ENCODE results near the gene PCGF1.
A peak's percentile ranks its signal among the peaks of the same experiment; 100 is the strongest.
"Not testable (repeated sequence)": the region's sequence is repeated elsewhere in the genome, so short reads cannot be mapped to it uniquely, and the experiment has no call there.

PCGF1 gene

DNA sequence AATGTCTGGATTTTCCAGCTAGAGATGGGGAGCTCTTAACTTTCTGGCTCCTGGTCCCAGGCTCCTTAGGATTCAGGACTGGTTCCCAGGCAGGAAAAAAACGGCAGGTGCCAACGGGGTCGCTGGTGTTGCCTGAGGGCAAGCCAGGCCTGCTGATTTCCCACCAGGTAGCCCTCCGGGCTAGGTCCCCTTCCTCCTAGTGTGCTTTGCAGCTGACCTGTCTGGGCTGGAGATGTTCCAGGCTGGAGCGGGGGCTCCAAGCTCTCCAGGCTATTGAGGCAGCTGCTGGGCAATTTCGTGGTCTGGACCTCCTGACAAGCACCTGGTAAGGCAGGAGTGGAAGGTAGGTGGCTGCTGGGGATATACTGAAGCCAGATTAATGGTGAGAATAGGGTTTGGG lies 33.0 kb downstream of the PCGF1 start:
- DNase-seq (ENCODE audit: extremely low read depth in 1 of 2, low read depth in 1 of 2), result no peak

DNA sequence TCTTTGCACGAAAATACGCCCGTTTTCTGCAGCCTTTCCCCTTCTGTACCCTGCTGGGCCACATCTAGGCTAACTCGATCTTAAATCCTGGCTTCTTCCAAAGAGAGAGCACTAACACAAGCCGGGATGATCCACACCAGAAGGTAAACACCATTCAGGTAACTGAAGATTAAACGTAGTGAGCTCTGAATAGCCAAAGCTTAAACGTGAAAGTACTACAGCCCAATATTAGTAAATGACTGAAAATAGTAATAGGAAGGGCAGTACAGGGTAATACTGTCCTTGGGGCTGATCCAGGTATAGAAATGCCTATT lies 34.6 kb downstream of the PCGF1 start:
- no peak for DNase-seq (ENCODE audit: extremely low read depth in 1 of 2, low read depth in 1 of 2)

DNA sequence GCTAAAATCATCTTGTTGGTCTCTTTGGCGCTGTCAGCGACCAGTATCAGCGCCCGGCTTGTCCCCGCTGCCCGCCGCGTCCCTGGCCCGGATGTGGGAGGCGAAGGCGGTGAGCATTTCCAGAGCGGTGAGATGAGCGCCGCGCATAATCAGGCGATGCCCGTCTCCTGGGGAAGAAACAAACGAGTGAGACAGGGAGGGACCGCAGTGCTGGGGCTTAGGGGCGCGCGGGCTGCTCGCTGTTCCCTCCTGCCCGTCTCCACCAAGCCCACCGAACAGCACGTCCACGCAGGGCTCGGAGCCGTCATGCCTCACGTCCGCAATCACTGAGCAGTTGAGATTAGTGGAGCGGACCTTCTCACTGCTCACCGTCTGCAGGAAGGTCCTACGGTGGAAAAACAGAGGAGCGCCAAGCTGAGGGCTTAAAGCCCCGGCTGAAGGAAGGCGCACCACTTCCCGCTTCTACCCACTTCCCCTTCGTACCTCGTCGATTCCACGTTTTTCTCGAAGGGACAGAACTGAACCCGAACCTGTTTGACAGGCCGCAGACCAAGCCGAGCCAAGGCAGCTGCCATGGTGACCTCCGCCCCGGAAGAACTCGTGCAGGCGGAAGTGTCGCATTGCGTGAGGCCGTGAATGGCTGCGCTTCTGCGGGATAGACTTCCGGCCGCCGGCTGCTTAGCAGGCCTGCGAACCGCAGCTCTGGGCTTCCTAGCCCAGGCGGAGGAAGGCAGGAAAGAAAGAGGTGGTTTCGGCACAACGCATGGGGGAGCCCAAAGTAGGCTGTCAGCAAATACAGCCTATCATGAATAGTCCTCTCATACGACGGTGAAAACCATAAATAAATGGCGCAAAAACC lies 35.2 kb downstream of the PCGF1 start, which contains the start of gene MRPL53:
MRPL53 (minus strand) TSS at position 595 of the 859 bp plus-strand sequence; CDS start at position 575, 20 bp downstream.
- peak; percentile 84 to 91 for DNase-seq (ENCODE audit: extremely low read depth in 1 of 2, low read depth in 1 of 2)

DNA sequence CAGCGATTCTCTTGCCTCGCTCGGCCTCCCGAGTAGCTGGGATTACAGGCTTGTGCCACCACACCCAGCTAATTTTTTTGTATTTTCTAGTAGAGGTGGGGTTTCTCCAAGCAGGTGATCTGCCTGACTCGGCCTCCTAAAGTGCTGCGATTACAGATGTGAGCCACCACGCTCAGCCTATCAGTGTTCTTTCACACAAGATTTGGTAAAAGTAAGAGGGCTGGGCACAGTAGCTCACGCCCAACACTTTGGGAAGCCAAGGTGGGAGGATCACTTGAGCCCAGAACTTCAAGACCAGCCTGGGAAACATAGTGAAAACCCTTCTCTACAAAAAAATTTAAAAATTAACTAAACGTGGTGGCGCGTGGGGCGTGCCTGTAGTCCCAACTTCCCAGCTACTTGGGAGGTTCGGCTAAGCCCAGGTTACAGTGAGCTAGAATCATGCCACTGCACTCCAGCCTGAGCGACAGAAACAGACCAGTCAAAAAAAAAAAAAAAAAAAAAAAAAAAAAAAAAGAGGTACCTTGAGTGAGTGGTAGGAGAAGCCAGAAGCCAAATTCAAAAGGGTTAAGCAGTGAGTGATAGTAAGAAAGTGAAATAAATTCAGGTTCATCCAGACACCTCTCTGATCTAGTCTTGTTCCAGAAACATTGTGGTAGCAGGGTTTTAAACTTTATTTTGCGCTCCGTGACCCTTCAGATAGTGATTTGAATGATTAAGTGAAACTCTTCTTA lies 36.0 kb downstream of the PCGF1 start:
- no peak for DNase-seq (ENCODE audit: extremely low read depth in 1 of 2, low read depth in 1 of 2)

DNA sequence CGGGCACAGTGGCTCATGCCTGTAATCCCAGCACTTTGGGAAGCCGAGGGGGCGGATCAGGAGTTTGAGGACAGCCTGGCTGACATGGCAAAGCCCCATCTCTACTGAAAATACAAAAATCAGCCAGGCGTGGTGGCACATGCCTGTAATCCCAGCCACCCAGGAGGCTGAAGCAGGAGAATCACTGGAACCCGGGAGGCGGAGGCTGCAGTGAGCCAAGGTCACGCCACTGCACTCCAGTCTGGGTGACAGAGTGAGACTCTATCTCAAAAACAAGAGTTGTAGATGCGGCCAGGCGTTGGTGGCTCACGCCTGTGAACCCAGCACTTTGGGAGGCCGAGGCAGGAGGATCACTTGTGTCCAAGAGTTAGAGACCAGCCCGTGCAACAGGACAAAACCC lies 36.8 kb downstream of the PCGF1 start:
- not testable (repeated sequence) for DNase-seq (ENCODE audit: extremely low read depth in 1 of 2, low read depth in 1 of 2)

DNA sequence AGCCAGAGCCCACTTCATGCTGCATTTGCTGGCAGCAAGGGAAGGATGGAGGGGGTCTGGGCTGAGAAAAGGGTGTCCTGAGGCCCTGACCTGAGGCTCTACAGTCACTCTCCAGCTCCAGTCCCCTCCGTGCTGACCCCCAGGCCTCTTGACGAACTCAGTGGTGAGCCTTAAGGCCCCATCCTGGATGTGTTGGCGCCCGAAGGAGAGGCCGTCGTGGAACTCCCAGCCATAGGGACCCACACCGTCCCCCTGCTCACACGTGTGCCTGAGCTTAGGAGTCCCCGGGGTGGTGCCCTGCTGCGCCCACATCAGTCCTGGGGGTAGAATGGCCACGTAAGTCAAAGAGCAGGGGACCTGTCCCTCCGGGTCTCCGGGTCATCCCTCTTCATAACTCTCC lies 43.1 kb downstream of the PCGF1 start:
- no peak for DNase-seq (ENCODE audit: extremely low read depth in 1 of 2, low read depth in 1 of 2)

DNA sequence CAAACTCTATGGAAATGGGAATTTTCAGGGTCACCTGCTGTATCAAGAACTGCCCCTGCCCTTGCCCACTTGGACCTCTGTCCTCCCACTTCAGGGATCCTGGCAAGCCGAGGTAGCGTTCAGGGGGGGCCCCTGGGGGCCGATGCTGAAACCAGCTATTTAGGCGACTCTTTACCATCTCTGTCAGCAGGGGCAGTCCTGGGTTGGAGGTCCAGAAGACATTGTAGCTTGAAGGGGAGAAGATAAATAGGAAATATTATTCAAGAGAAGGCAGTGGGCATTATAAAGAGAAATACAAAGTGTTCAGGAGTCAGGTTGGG lies 44.7 kb downstream of the PCGF1 start:
- DNase-seq (ENCODE audit: extremely low read depth in 1 of 2, low read depth in 1 of 2), result no peak

DNA sequence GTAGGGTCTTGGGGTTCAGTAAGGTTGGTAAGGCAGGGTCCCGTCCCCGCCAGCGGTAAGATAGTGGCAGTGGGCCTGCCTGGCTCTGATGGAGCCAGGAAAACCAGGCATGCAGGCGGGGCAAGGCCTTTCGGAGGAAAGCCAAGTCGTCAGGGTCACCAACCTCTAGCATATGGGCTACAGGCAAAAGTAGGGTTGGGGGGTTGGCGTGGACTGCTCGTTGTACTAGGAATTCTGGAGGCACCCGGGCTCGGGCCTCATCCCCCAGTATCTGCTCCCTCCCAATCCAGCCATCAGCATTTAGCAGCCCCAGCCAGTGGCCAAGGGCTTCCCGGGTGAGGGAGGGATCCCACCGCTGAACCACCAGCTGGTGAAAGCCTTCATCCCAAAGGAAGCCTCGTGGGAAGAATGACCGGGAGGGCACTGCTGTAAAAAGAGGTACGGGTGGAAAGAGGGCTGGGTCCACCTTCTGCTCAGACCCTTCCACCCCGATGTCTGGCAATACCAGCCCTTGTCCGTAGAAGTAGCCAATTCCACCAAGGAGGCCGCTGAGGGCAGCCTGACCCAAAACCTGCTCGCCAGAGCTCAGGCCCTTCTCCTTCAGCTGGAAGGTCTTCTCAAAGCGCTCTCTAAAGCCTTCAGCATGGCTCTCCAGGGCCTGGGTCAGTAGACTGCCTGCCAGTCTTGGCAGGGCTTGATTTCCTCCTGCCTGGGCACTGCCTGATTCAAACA lies 45.3 kb downstream of the PCGF1 start:
- no peak for DNase-seq (ENCODE audit: extremely low read depth in 1 of 2, low read depth in 1 of 2)

DNA sequence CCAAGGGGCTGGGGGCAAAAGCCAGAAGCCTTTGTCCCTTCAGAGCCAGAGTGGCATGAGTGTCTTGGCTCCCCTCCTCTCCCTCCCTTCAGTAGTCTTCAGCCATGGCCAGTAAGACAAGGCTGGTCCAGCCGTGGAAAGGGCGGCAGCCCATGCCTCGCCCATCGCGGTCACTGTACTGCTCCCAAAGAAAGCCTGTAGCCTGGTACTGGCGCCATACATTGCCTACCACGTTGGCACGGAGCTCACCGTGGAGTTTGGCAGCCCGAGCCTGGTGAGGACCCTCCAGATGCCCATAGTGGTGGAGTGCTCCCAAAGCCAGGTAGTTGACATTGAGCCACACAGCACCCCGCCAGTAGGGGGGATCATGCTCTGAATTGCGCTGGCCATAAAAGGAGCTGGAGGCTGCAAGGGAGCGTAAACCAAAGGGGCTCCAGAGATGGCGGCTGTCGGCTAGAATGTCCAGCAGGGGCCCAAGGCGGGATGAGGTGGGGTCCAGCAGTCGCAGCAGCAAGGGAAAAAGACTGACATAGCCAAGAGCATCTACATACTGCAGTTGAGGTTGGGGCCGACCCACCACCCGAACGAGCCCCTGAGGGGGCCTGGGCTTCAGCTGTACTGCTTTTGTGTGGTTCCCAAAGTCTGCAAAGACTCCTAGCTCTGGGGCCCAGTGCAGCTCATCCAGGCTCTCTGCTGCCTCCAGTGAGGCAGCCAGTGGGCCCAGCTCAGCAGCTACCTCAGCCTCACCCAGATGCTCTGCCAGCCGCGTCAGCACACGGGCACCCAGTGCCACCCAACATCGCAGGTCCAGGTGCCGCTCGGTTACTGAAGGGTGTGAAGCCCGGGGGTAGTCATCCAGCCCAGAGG lies 46.1 kb downstream of the PCGF1 start:
- DNase-seq (ENCODE audit: extremely low read depth in 1 of 2, low read depth in 1 of 2), result no peak

DNA sequence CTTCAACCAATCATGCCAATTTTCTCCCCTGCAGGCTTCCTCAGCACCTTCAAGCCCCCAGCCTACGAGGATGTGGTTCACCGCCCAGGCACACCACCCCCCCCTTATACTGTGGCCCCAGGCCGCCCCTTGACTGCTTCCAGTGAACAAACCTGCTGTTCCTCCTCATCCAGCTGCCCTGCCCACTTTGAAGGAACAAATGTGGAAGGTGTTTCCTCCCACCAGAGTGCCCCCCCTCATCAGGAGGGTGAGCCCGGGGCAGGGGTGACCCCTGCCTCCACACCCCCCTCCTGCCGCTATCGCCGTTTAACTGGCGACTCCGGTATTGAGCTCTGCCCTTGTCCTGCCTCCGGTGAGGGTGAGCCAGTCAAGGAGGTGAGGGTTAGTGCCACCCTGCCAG lies 47.3 kb downstream of the PCGF1 start:
- not testable (repeated sequence) for DNase-seq (ENCODE audit: extremely low read depth in 1 of 2, low read depth in 1 of 2)

DNA sequence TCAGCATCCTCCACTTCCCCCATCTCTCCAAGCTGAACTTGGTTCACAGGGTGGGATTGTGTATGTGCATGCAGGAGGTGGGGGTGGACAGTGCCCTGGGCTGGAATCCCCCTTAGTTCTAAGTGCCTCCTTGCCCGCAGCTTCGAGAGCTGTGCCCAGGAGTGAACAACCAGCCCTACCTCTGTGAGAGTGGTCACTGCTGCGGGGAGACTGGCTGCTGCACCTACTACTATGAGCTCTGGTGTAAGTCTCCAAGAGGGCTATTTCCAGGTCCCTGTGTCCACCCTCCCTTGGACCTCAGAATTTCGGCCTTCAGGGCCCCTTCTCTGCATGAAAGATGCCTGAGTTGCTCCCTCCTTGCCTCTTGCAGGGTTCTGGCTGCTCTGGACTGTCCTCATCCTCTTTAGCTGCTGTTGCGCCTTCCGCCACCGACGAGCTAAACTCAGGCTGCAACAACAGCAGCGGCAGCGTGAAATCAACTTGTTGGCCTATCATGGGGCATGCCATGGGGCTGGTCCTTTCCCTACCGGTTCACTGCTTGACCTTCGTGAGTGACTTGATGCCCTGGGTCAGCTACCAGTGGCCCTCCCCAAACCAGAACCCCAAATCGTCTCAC lies 47.9 kb downstream of the PCGF1 start:
- DNase-seq (ENCODE audit: extremely low read depth in 1 of 2, low read depth in 1 of 2), result not testable (repeated sequence)

DNA sequence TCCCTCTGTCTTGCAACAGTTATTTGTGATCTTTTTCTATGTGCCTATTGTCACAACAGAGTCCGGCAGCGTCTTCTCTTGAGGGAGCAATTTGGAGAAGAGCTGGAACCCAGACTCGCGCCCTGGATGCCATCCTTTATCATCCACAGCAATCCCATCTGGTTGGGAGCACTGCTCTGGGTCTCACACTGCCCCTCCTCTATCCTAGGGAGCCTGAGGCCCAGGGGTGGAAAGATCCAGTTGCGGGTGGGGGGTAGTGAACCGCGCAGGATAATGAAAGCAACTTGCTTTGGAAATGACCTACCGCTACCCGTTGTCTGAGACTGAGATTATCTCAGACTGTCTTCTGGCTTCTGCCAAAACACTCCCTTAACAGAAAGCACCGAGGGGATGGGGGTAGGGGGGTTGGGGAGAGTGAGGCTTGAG lies 48.5 kb downstream of the PCGF1 start:
- DNase-seq (ENCODE audit: extremely low read depth in 1 of 2, low read depth in 1 of 2), result no peak

DNA sequence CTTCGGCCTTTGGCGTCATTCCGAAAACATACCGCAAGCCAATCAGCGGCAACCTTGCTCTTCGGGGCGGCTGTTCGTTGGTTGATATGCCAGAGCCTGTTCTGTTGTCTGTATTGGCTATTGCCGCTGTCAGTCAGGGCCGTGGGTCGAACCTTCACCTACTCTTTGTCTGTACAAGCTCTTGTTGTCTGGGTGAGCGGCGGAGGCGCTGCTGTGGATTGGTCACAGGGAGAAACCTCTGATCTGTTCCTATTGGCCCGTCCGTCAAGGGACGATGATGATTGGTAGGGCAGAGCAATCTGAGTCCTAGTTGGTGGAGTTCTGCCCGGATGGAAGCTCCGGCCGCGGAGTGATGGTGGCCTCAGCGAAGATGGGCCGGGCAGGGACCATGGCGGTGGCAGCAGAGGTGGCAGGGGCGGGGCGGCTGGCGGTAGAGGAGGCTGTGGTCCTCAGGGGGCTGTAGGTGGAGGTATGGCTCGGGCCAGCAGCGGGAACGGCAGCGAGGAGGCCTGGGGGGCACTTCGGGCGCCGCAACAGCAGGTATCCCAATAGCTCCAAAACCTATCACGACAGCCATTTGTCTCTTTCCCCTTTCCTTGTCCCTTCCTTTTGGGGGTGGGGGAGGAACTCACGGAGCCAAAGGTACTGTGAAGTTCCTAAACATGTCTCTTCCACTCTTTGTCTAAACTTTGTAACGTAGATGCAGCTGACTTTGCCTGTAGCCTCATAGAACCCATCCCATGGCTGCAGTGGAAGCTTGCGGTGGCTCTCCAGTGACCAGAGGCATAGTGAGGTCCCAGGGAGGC lies 49.2 kb downstream of the PCGF1 start, which contains the start of gene WBP1:
WBP1 (plus strand) TSS at position 307 of the 806 bp plus-strand sequence; CDS start at position 472, 165 bp downstream.
- DNase-seq (ENCODE audit: extremely low read depth in 1 of 2, low read depth in 1 of 2), result peak; percentile 95 to 100

DNA sequence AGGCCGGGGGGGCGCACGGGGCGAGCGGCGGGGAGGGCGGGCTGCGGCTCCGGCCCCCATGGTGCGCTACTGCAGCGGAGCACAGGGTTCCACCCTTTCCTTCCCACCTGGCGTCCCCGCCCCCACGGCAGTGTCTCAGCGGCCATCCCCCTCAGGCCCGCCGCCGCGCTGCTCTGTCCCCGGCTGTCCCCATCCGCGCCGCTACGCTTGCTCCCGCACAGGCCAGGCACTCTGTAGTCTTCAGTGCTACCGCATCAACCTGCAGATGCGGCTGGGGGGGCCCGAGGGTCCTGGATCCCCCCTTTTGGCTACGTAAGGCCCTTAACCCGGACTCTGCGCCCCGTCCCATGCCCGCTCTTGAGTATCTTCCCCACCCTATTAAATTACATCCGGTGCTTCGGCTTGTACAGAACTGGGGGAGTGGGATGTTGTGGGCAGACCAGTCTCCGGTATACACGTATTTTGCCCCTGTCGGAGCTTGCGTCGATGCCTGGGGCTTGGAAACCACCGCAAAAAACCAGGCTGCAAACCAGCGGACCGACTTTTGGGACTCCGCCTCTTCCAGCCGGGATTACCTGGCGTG lies 49.9 kb downstream of the PCGF1 start:
- peak; percentile 71 to 80 for DNase-seq (ENCODE audit: extremely low read depth in 1 of 2, low read depth in 1 of 2)

DNA sequence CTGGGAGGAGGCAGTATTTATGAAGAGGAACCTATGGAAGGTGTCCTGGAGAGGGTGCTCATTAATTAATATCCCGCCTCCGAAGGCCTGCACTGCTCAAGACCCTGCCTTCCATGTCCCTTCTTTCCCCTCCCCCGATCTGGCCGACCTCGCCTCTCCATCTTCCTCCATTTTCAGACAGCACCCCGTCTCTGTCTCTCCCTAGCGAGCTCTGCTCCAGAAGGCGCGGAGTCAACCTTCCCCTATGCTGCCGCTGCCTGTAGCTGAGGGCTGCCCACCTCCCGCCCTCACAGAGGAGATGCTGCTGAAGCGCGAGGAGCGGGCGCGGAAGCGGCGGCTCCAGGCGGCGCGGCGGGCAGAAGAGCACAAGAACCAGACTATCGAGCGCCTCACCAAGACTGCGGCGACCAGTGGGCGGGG lies 50.4 kb downstream of the PCGF1 start:
- DNase-seq (ENCODE audit: extremely low read depth in 1 of 2, low read depth in 1 of 2), result no peak
